K562 (cell line): ENCODE data around the gene PGBD1. TPM values are rescaled to one million over a fixed set of nuclear protein-coding genes. Genes with fewer than 3 reads are reported as not detected.

Experiments used
- CREB1 ChIP-seq, 2 experiments: sonication (generic) in 1 of 2; formaldehyde crosslinking in 1 of 2; IDR thresholded peaks; 2 replicates each; pipeline versions ENCODE4 v1.6.1 to v1.8.0; 2012 to 2022; ENCODE audit warnings: inconsistent platforms in 1 of 2, mild to moderate bottlenecking in 1 of 2, missing genetic modification reagents in 1 of 2, moderate library complexity in 1 of 2
- CSDE1 ChIP-seq, 2 experiments: fragments of 450-650 bp; IDR thresholded peaks; 2 replicates each; pipeline ENCODE4 v1.6.1; 2016; ENCODE audit warnings: mild to moderate bottlenecking in 1 of 2
- E4F1 ChIP-seq: fragments of 250-450 bp; sonication (Bioruptor Pico); IDR thresholded peaks from 2 replicates; pipeline ENCODE4 v1.5.0; 2021; ENCODE audit warnings: mild to moderate bottlenecking, borderline replicate concordance
- EHMT2 ChIP-seq: fragments of 450-650 bp; IDR thresholded peaks from 2 replicates; pipeline ENCODE4 v1.6.1; 2018; ENCODE audit warnings: antibody characterized with exemption
- FOXK1 ChIP-seq: sonication (generic); formaldehyde crosslinking; IDR thresholded peaks from 2 replicates; pipeline ENCODE4 v1.8.0; 2022; ENCODE audit warnings: missing genetic modification reagents, mild to moderate bottlenecking, borderline replicate concordance
- GATA2 ChIP-seq: sonication (generic); formaldehyde crosslinking; IDR thresholded peaks from 2 replicates; pipeline ENCODE4 v1.4.0; 2020; ENCODE audit warnings: mild to moderate bottlenecking, missing genetic modification reagents
- HMBOX1 ChIP-seq: sonication (generic); IDR thresholded peaks from 2 replicates; pipeline ENCODE4 v1.6.1; 2016
- MYNN ChIP-seq, 2 experiments: sonication (generic); formaldehyde crosslinking in 1 of 2; IDR thresholded peaks; 2 replicates each; pipeline versions ENCODE4 v1.5.0 to v1.6.1; 2016 to 2020; ENCODE audit warnings: antibody characterized with exemption in 1 of 2, missing genetic modification reagents in 1 of 2
- RNF2 ChIP-seq: sonication (generic); IDR thresholded peaks from 2 replicates; pipeline ENCODE4 v1.6.1; 2016
- RREB1 ChIP-seq: fragments of 250-450 bp; sonication (Bioruptor Pico); IDR thresholded peaks from 2 replicates; pipeline ENCODE4 v1.4.0; 2020
- TCF3 ChIP-seq: sonication (generic); formaldehyde crosslinking; IDR thresholded peaks from 2 replicates; pipeline ENCODE4 v1.4.0; 2020; ENCODE audit warnings: mild to moderate bottlenecking, missing genetic modification reagents
- YY1 ChIP-seq, 3 experiments: IDR thresholded peaks; 2 replicates each; pipeline ENCODE4 v1.6.1; 2011; ENCODE audit warnings: low read length in 2 of 3, mild to moderate bottlenecking in 2 of 3, moderate library complexity in 2 of 3, borderline replicate concordance in 1 of 3, control low read depth in 1 of 3, low read depth in 1 of 3; ENCODE audit not compliant: insufficient read depth in 3 of 3, insufficient replicate concordance in 2 of 3, control insufficient read depth in 1 of 3, insufficient read length in 1 of 3; ENCODE audit errors: extremely low read depth in 1 of 3
- ZBED1 ChIP-seq: IDR thresholded peaks from 2 replicates; pipeline ENCODE4 v1.6.1; 2014
- ZBTB7A ChIP-seq: IDR thresholded peaks from 2 replicates; pipeline ENCODE4 v1.6.1; 2011; ENCODE audit warnings: low read depth, mild to moderate bottlenecking, low read length, moderate library complexity, borderline replicate concordance; ENCODE audit not compliant: control insufficient read depth
- ZNF165 ChIP-seq: fragments of 250-450 bp; sonication (Bioruptor Pico); IDR thresholded peaks from 2 replicates; pipeline ENCODE4 v1.4.0; 2020; ENCODE audit warnings: borderline replicate concordance
- ZNF551 ChIP-seq: fragments of 250-450 bp; sonication (Bioruptor Pico); IDR thresholded peaks from 2 replicates; pipeline ENCODE4 v1.5.0; 2021; ENCODE audit warnings: mild to moderate bottlenecking, moderate library complexity
- ZNF695 ChIP-seq: fragments of 450-650 bp; formaldehyde crosslinking; IDR thresholded peaks from 2 replicates; pipeline ENCODE4 v1.4.0; 2020; ENCODE audit warnings: mild to moderate bottlenecking, moderate library complexity
- ZSCAN29 ChIP-seq: fragments of 450-650 bp; IDR thresholded peaks from 2 replicates; pipeline ENCODE4 v1.6.1; 2017
- polyA plus RNA-seq, 8 experiments: library from polyadenylated mRNA; depleted of rRNA in 4 of 8; stranded (reverse) in 5 of 8; unstranded in 3 of 8; fragments of >200 nt; fragmentation: Nextera tagmentation in 2 of 8; fragmentation: Illumina TruSeq in 1 of 8; extraction: Ambion mirVana in 2 of 8; extraction: Trizol in 1 of 8; gene quantifications; 2 replicates each; pipeline versions ENCODE4 v1.2.1 to v1.2.3, GENCODE V29; 2011 to 2014; ENCODE audit warnings: inconsistent platforms in 1 of 8, missing spikeins in 1 of 8
- total RNA-seq, 7 experiments: library from RNA; depleted of rRNA in 6 of 7; stranded (reverse); fragments of >200 nt in 6 of 7; fragmentation: Illumina TruSeq in 2 of 7; extraction: Trizol in 2 of 7; gene quantifications; 2 replicates each; pipeline versions ENCODE4 v1.2.1 to v1.2.3, GENCODE V29; 2011 to 2021; ENCODE audit warnings: low replicate concordance in 1 of 7

The PGBD1 gene
- total and polyA plus RNA-seq, 9 of the 15 experiments (the other 6 are each of a cell fraction or from before 2014, with no cell fraction given), result 3.3 to 9.0 (median 7.3) TPM

- TF ChIP-seq ZNF165 (CRISPR knock-in tag) (peak; percentile 72; the same call in 1 of the 2 replicates), ZNF695 (CRISPR knock-in tag) (no peak), RREB1 (CRISPR knock-in tag) (peak; percentile 95), EHMT2 (peak; percentile 40; the same call in 1 of the 2 replicates), YY1 (IDR thresholded peaks at IDR 0.05; ENCODE audit: borderline replicate concordance in 1 of 3, control insufficient read depth in 1 of 3, extremely low read depth in 1 of 3, insufficient read depth in 3 of 3, insufficient read length in 1 of 3, insufficient replicate concordance in 2 of 3, low read depth in 1 of 3, low read length in 2 of 3) (peak in 2 of 3 experiments; percentile 84 to 90), TCF3 (CRISPR knock-in tag) (peak; percentile 18; the same call in 1 of the 2 replicates), HMBOX1 (peak; percentile 54; the same call in 1 of the 2 replicates), E4F1 (no peak), RNF2 (0 out of 2 replicates have a peak, but pooled peaks have one; percentile 33), FOXK1 (CRISPR knock-in tag) (no peak), ZBED1 (no peak; the same call in 1 of the 2 replicates), GATA2 (CRISPR knock-in tag) (no peak), ZNF551 (CRISPR knock-in tag) (no peak), CREB1 (IDR thresholded peaks at IDR 0.05) (0 out of 2 replicates have a peak, but pooled peaks have one; percentile 13), CREB1 (CRISPR knock-in tag; IDR thresholded peaks at IDR 0.05) (peak; percentile 46; the same call in 1 of the 2 replicates), CSDE1 (IDR thresholded peaks at IDR 0.05) (no peak), ZBTB7A (peak; percentile 76; the same call in 1 of the 2 replicates), ZSCAN29 (no peak), MYNN (IDR thresholded peaks at IDR 0.05) (0 out of 2 replicates have a peak, but pooled peaks have one; percentile 38), MYNN (CRISPR knock-in tag; IDR thresholded peaks at IDR 0.05) (no peak)
Observed at GRCh38 chr6:28266962-28267694, 14.2 kb upstream of the PGBD1 start, which contains the start of gene ZSCAN26 (continued).
